OCI-LY1 (cell line): ENCODE measurements around the gene SPPL3.

ENCODE experiments used
- H2AFZ ChIP-seq: fragments of 200-600 bp; sonication (generic), shearing (Covaris generic); 2 replicates; pipeline ENCODE4 v1.6.0; 2014; ENCODE audit warnings: antibody characterized with exemption, mild to moderate bottlenecking, low read length
- H3F3A ChIP-seq: fragments of 200-600 bp; sonication (generic), shearing (Covaris generic); 2 replicates; pipeline ENCODE4 v1.6.0; 2014; ENCODE audit warnings: mild to moderate bottlenecking, antibody characterized with exemption, low read length, moderate library complexity; ENCODE audit not compliant: insufficient read depth
- H3K27ac ChIP-seq: fragments of 200-600 bp; sonication (generic); 2 replicates; pipeline ENCODE4 v1.5.1; 2014; ENCODE audit warnings: low read length, mixed run types, mild to moderate bottlenecking, low read depth; ENCODE audit not compliant: poor library complexity, severe bottlenecking
- H3K27me3 ChIP-seq: fragments of 200-600 bp; sonication (generic); 2 replicates; pipeline ENCODE4 v1.6.0; 2014; ENCODE audit warnings: antibody characterized with exemption, mild to moderate bottlenecking, low read length, moderate library complexity; ENCODE audit not compliant: insufficient read depth
- H3K36me3 ChIP-seq: fragments of 200-600 bp; sonication (generic); 2 replicates; pipeline ENCODE4 v1.6.1; 2014; ENCODE audit warnings: mild to moderate bottlenecking, antibody characterized with exemption, low read length, moderate library complexity, mixed read lengths; ENCODE audit not compliant: insufficient read depth
- H3K4me1 ChIP-seq: fragments of 200-600 bp; sonication (generic); 2 replicates; pipeline ENCODE4 v1.5.1; 2014; ENCODE audit warnings: mild to moderate bottlenecking, low read length, moderate library complexity; ENCODE audit not compliant: insufficient read depth, severe bottlenecking
- H3K4me2 ChIP-seq: fragments of 200-600 bp; sonication (generic), shearing (Covaris generic); 2 replicates; pipeline ENCODE4 v1.6.1; 2014; ENCODE audit warnings: low read length
- H3K4me3 ChIP-seq: fragments of 200-600 bp; sonication (generic); 2 replicates; pipeline ENCODE4 v1.5.1; 2014; ENCODE audit warnings: low read length, low read depth, mild to moderate bottlenecking, mixed read lengths; ENCODE audit not compliant: poor library complexity, severe bottlenecking
- H3K79me2 ChIP-seq: fragments of 200-600 bp; shearing (Covaris generic); 2 replicates; pipeline ENCODE4 v1.6.1; 2016; ENCODE audit warnings: mixed run types, low read length, mixed read lengths; ENCODE audit not compliant: insufficient read depth
- H3K9ac ChIP-seq: fragments of 200-600 bp; sonication (generic), shearing (Covaris generic); 2 replicates; pipeline ENCODE4 v1.6.1; 2014; ENCODE audit warnings: mild to moderate bottlenecking, low read length, mixed read lengths
- H3K9me2 ChIP-seq: fragments of 200-600 bp; sonication (generic), shearing (Covaris generic); 2 replicates; pipeline ENCODE4 v1.6.1; 2014; ENCODE audit warnings: low read depth, mild to moderate bottlenecking, low read length, mixed read lengths
- H3K9me3 ChIP-seq: fragments of 200-600 bp; shearing (Covaris generic); 2 replicates; pipeline ENCODE4 v1.6.1; 2014; ENCODE audit warnings: low read length, mixed read lengths
- H4K20me1 ChIP-seq: fragments of 200-600 bp; sonication (generic), shearing (Covaris generic); 2 replicates; pipeline ENCODE4 v1.6.0; 2016; ENCODE audit warnings: mild to moderate bottlenecking, low read length; ENCODE audit not compliant: insufficient read depth
- EZH2 ChIP-seq: fragments of 200-600 bp; sonication (generic), shearing (Covaris generic); IDR thresholded peaks from 2 replicates; pipeline ENCODE4 v1.8.0; 2017; ENCODE audit warnings: borderline replicate concordance, mixed run types, mild to moderate bottlenecking, antibody characterized with exemption, low read length, moderate library complexity, mixed read lengths
- TF ChIP-seq, protein P1 (sequence below): fragments of 200-600 bp; sonication (generic), shearing (Covaris generic); IDR thresholded peaks from 2 replicates; pipeline ENCODE4 v1.5.1; 2017; ENCODE audit warnings: mild to moderate bottlenecking, antibody characterized with exemption, low read length, moderate library complexity, mixed read lengths

Gene SPPL3

DNA sequence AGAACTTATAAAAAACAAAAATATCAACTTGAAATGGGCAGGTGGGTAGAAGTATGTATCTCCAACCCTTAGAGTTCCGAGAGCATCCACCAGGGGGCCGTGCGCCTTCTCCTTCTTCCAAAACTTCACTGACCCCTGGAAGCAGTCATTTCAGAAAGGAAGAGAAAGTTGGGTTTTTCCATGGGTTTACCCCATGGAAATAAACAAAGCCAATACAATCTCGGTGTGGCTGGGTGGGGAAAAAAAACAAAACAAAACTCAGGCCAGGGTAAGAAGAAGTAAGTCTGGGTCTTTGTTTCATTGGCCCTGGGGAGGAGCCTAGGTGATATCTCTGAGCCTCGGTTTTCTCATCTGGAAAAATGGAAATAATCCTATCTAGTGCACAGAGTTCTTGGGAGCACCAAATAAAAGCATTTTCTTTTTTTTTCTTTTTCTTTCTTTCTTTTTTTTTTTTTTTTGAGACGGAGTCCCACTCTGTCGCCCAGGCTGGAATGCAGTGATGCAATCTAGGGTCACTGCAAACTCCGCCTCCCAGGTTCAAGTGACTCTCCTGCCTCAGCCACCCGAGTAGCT lies 40.6 kb upstream of the SPPL3 start:
- H3K4me3 ChIP-seq = no peak overlapping the region
- TF ChIP-seq, protein P1, sequence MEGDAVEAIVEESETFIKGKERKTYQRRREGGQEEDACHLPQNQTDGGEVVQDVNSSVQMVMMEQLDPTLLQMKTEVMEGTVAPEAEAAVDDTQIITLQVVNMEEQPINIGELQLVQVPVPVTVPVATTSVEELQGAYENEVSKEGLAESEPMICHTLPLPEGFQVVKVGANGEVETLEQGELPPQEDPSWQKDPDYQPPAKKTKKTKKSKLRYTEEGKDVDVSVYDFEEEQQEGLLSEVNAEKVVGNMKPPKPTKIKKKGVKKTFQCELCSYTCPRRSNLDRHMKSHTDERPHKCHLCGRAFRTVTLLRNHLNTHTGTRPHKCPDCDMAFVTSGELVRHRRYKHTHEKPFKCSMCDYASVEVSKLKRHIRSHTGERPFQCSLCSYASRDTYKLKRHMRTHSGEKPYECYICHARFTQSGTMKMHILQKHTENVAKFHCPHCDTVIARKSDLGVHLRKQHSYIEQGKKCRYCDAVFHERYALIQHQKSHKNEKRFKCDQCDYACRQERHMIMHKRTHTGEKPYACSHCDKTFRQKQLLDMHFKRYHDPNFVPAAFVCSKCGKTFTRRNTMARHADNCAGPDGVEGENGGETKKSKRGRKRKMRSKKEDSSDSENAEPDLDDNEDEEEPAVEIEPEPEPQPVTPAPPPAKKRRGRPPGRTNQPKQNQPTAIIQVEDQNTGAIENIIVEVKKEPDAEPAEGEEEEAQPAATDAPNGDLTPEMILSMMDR = peak; percentile 71
- TF ChIP-seq EZH2 = no peak
- H3K9ac ChIP-seq = no peak overlapping the region
- H3K9me3 ChIP-seq = no peaks in the 10 kb centered on the region
- no peak overlapping the region for H3K27ac ChIP-seq
- no peaks in the 10 kb centered on the region; the same call in 1 of the 2 replicates for H3K36me3 ChIP-seq
- no peaks in the 10 kb centered on the region for H3K9me2 ChIP-seq
- no peak overlapping the region for H2AFZ ChIP-seq
- H3F3A ChIP-seq = no peaks in the 10 kb centered on the region
- peaks cover 10% of the 10 kb centered on the region; the same call in 1 of the 2 replicates for H3K27me3 ChIP-seq
- H3K79me2 ChIP-seq = no peaks in the 10 kb centered on the region
- H3K4me1 ChIP-seq = peaks cover 9% of the 10 kb centered on the region
- no peaks in the 10 kb centered on the region for H4K20me1 ChIP-seq
- no peak overlapping the region for H3K4me2 ChIP-seq

DNA sequence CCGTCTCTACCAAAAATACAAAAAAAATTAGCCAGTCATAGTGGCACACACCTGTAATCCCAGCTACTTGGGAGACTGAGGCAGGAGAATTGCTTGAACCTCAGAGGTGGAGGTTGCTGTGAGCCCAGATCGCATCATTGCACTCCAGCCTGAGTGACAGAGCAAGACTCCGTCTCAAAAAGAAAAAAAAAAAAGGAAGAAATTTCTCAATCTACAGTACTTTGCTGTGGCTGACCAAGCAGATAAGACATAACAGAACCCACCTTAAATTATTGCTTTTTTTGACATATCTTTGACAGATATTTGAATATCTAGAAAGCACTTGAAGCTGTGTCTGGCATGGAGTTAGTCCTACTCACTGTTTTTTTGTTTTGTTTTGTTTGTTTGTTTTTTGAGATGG lies 39.3 kb upstream of the SPPL3 start:
- Histone ChIP-seq H3K27me3 (peaks cover 10% of the 10 kb centered on the region; the same call in 1 of the 2 replicates), H3K9me2 (no peaks in the 10 kb centered on the region), H3F3A (no peaks in the 10 kb centered on the region), H3K4me1 (peaks cover 9% of the 10 kb centered on the region), H4K20me1 (no peaks in the 10 kb centered on the region), H3K9me3 (no peaks in the 10 kb centered on the region), H3K27ac (no peak overlapping the region), H2AFZ (no peak overlapping the region), H3K4me2 (no peak overlapping the region), H3K79me2 (no peaks in the 10 kb centered on the region), H3K4me3 (no peak overlapping the region), H3K36me3 (no peaks in the 10 kb centered on the region; the same call in 1 of the 2 replicates), H3K9ac (no peak overlapping the region)
- TF ChIP-seq, protein P1 = no peak
- TF ChIP-seq EZH2 = no peak

DNA sequence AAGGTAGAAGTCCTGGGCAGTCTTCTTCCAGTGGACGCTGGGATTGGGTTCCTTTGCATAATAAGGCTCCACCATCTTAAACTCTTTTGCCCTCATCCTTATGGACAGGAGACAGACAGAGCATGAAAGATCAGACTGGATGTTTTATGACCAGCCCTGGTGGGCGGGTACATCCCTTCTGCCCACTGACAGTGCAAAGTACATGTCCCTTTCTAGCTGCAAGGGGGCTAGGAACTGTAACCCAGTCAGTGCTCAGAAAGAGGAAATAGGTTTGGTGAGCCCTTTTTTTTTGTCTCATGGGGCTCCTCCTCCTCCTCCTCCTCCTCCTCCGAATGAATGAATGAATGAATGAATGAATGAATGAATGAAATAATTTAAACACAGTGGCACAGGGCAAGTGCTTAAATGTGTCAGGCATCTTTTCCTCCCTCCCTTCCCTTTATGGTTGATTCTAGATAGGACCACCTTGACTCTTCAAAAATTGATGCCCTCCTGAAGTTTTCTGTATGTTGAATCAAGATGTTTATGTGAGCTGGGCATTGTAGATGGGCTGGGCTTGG lies 37.8 kb upstream of the SPPL3 start:
- H3K4me1 ChIP-seq = peaks cover 9% of the 10 kb centered on the region
- H3K9me3 ChIP-seq = no peaks in the 10 kb centered on the region
- no peaks in the 10 kb centered on the region; the same call in 1 of the 2 replicates for H3K36me3 ChIP-seq
- TF ChIP-seq, protein P1 = no peak
- no peaks in the 10 kb centered on the region for H3K9me2 ChIP-seq
- H3F3A ChIP-seq = no peaks in the 10 kb centered on the region
- no peaks in the 10 kb centered on the region for H3K79me2 ChIP-seq
- H3K27ac ChIP-seq = no peak overlapping the region
- no peak overlapping the region for H3K9ac ChIP-seq
- no peak overlapping the region for H3K4me3 ChIP-seq
- no peak overlapping the region for H3K4me2 ChIP-seq
- H4K20me1 ChIP-seq = no peaks in the 10 kb centered on the region
- H2AFZ ChIP-seq = no peak overlapping the region
- peaks cover 12% of the 10 kb centered on the region; the same call in 1 of the 2 replicates for H3K27me3 ChIP-seq
